Stimulated activated CD4-positive, alpha-beta T cell treated with anti-CD3 and anti-CD28 coated beads, Interleukin-2, amount 100 ng/mL, for 4 hours (primary cell): ENCODE data around the gene LMCD1.

Experiments used
- DNase-seq: peaks from one replicate; pipeline ENCODE4 v3.0.0-alpha.2; 2020; ENCODE audit warnings: low read depth

Gene LMCD1, protein sequence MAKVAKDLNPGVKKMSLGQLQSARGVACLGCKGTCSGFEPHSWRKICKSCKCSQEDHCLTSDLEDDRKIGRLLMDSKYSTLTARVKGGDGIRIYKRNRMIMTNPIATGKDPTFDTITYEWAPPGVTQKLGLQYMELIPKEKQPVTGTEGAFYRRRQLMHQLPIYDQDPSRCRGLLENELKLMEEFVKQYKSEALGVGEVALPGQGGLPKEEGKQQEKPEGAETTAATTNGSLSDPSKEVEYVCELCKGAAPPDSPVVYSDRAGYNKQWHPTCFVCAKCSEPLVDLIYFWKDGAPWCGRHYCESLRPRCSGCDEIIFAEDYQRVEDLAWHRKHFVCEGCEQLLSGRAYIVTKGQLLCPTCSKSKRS

GRCh38 chr3:8501371-8502131 lies at the start of gene LMCD1:
Gene LMCD1, plus strand, starts transcription at chr3:8501823. Its CDS starts 116 bp downstream, at chr3:8501939.
- peak; percentile 72 for DNase-seq

GRCh38 chr3:8452112-8452511 lies 49.5 kb upstream of the LMCD1 start:
- no peak for DNase-seq

DNA sequence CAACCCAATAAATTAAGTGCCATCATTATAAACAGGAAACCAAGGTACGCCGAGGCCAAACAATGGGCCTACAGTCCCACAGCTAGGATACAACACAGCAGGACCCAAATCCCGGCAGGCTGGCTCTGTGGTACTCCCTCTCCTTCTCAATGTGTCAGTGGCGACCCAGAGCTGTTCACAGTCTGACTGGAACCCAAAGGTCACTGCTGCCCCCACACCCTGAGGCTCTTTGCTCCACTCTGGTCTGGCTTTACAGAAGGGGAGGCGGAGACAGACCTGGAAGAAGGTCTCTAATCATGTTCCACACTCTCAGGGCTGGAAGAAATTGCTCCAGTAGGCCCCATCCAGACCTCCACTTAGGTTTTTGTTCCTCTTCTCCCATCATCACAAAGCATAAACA lies 48.5 kb upstream of the LMCD1 start:
- DNase-seq = no peak

DNA sequence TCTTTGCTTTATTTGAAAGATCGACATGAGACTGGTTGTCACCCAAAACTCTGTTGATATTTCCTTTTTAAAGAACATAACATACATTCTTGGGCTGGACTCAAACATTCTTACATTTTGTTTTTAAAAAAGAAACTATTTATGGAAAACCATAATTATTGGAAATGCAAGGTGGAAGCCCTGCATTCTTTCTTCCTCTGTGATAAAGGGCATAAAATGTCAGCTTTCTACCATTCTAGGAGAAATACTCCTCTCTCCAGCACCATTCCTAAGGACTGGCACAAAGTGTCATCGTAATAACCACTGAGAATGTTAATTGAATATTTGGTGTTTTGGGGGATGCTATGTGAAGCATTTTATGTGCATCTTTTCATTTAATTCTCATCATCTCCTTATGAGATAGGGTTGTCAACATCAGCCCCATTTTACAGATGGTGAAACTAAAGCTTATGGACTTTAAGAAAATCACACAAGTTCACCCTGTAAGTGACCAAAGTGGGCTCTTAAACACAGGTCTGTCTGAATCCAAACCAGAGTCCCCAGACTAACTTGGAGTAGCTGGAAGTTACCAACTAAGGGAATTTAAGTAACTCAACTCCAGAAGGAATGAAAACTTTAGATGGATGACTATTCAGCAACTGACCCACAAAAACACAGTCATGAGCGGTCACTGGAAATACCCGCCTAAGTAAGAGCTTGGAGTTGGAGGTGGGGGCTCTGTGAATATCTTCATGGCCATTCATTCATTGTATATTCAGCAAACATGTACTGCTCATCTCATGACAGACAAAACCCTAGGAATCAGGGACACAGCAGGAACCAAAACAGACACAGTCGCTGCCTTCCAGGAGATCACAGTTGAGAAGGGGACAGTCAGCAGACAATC lies 45.9 kb upstream of the LMCD1 start:
- no peak for DNase-seq

GRCh38 chr3:8456412-8456811 lies 45.2 kb upstream of the LMCD1 start:
- no peak for DNase-seq

DNA sequence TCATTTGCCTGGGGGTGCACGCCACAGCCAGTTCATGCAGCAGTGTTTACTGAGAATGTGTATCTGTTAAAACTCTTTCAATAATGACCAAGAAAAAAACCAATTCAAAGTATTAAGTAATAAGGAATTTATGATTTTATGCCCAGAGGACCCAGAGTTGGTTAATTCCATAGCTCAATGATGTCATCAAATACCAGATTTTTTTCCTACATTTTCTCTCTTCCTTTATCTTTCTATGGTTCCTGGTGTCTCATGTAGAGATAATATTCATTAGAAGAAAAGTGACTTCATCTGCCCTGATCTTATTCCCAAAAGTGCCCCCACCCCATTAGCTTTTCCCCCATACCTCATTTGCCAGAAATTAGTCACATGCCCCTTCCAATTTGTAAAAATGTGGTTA lies 44.6 kb upstream of the LMCD1 start:
- DNase-seq = no peak

- no peak for DNase-seq
Observed at GRCh38 chr3:8458238-8458661, 43.4 kb upstream of the LMCD1 start.

GRCh38 chr3:8458711-8459110 lies 42.9 kb upstream of the LMCD1 start:
- no peak for DNase-seq

GRCh38 chr3:8460050-8460708 lies 41.4 kb upstream of the LMCD1 start:
- no peak for DNase-seq

- no peak for DNase-seq
Observed at GRCh38 chr3:8460815-8461456, 40.7 kb upstream of the LMCD1 start.

- no peak for DNase-seq
Observed at GRCh38 chr3:8464668-8465067, 37.0 kb upstream of the LMCD1 start.

GRCh38 chr3:8466526-8466925 lies 35.1 kb upstream of the LMCD1 start:
- DNase-seq = no peak

GRCh38 chr3:8470801-8471200 lies 30.8 kb upstream of the LMCD1 start:
- no peak for DNase-seq

DNA sequence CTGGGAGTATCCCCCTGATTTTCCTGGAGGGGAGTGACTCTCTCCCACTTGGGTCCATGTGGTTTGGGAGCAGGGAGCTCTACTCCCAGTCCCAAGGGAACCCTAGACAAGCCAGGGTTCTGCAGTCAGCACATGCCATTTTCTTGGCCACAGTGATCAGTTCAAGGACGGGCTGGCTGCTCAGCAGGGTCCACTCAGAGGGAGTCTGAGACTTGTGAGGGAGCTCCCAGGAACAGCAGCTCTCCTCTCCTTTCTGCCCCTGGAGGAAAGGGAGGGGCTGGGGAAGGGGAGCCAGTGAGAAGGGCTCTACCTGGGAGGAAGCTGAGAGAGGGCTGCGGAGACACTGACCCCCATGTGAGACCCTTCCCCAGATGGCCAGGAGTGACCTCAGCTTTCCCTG lies 29.1 kb upstream of the LMCD1 start:
- DNase-seq = no peak

- DNase-seq = no peak
Observed at GRCh38 chr3:8473029-8473428, 28.6 kb upstream of the LMCD1 start.

DNA sequence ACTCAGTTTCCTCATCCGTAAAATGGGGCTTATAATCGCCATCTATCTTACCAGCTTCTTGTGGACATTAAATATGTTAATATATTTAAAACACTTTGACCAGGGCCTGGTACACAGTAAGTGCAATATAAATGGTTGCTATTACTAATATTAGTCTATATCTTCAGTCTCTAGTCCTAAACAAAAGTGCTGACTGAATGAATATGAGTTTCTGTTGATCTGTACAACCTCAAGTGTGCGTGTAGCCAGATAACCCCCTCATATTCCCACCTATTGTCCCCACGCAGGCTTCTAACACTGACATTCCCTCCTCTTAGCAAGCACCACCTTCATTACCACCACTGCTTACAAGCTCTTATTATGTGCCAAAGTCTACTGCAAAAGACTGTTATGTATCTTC lies 27.6 kb upstream of the LMCD1 start:
- DNase-seq = no peak

DNA sequence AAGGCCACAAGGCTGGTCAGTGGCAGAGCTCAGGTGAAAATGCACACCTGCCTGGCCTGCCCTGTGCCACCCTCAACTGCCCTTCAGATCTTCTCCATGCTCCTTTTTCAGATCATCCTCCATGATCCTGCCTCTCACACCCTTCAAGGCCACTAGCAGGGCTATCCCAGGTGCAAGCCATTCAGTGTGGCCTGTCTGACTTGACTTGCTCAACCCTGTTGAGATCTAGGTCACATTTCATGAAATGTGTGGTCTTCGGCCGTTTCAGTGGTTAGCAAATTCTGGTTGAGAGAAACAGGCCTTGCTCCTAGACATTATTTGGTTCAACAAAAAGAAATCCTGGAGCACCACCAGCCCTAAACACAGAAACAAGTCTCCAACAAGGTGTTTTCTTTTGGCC lies 26.6 kb upstream of the LMCD1 start:
- no peak for DNase-seq

- DNase-seq = no peak
Observed at GRCh38 chr3:8480699-8481098, 20.9 kb upstream of the LMCD1 start.

DNA sequence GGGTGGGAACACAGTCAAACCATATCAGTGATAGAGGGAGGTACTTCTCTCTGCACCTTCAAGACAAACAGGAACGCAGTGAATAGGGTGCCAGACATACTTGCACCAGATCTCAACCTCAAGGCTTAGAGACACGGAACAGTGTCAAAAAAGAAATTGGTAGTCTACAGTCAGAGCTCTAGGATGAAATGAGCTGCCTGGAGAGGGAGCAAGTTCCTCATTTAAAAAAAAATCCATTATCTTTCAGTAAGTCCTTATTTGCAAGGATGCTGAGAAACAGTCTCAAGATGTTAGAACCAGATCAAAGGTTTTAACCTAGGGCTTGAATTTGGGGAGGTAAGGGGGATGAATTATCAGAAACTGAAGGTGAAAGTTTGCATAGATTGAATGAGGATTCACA lies 20.2 kb upstream of the LMCD1 start:
- DNase-seq = no peak

GRCh38 chr3:8482263-8482662 lies 19.4 kb upstream of the LMCD1 start:
- no peak for DNase-seq

DNA sequence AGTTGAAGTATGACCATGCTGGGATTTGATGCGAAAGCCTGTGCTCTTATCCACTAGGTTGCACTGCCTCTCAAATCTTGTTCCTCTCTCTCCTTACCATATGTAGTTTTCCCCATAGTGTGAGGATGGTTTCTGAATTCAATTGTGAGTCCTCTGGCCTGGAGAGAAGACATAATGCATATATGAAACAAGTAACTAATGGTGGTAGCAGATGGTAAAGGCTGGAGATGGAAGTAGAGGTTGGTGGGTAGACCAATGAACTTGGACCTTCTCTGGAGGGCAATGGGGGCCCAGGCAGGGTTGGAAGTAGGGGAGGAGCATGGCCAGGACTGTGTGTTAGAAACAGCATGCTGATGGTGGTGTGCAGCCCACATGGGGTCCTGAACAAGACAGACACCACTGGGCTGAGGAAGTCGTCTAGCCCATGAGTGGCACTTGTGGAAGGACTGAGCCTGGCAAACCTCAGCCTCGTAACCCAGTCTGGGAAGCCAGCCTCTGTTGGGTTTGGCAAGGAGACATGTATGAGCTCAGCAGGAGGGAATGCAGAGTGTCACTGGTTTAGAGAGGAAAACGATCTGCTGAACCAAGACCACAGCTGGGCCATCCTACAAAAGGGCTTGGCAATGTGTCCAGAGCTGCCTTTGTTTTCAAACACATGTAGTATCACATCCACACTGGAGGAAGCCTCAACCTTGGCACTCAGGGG lies 18.5 kb upstream of the LMCD1 start:
- no peak for DNase-seq
